HL-60 (cell line): Measurements from ENCODE around the gene SGIP1.

ENCODE experiments used
- DNase-seq, 2 experiments: peaks; one replicate each; pipeline ENCODE4 v3.0.0-alpha.2; 2010 to 2020; ENCODE audit warnings: low read depth in 1 of 2, low spot score in 1 of 2
- H3K27ac ChIP-seq: fragments of 250-450 bp; sonication (Bioruptor Pico); replicated peaks from 2 replicates; pipeline ENCODE4 v1.5.1; 2020; ENCODE audit warnings: mild to moderate bottlenecking, moderate library complexity
- H3K27me3 ChIP-seq: fragments of 250-450 bp; sonication (Bioruptor Pico); 2 replicates; pipeline ENCODE4 v1.5.1; 2021; ENCODE audit warnings: mild to moderate bottlenecking, moderate library complexity; ENCODE audit not compliant: insufficient read depth, poor library complexity, severe bottlenecking
- H3K4me3 ChIP-seq: replicated peaks from 2 replicates; pipeline ENCODE4 v1.5.1; 2011; ENCODE audit warnings: mild to moderate bottlenecking, control low read depth, low read length; ENCODE audit not compliant: insufficient read depth
- CTCF ChIP-seq: IDR thresholded peaks from one replicate; pipeline ENCODE4 v1.5.1; 2011; ENCODE audit warnings: low read length, control low read depth, inconsistent platforms; ENCODE audit not compliant: insufficient read depth
- GABPA ChIP-seq: IDR thresholded peaks from 2 replicates; pipeline ENCODE4 v1.6.1; 2012; ENCODE audit warnings: low read depth
- POLR2AphosphoS5 ChIP-seq: IDR thresholded peaks from 2 replicates; pipeline ENCODE4 v1.6.1; 2012; ENCODE audit warnings: low read depth
- REST ChIP-seq: IDR thresholded peaks from 2 replicates; pipeline ENCODE4 v1.6.1; 2012; ENCODE audit warnings: low read depth; ENCODE audit not compliant: insufficient replicate concordance
- SPI1 ChIP-seq: IDR thresholded peaks from 2 replicates; pipeline ENCODE4 v1.6.1; 2012; ENCODE audit warnings: low read depth, mild to moderate bottlenecking, borderline replicate concordance

The SGIP1 gene

GRCh38 chr1:66511118-66511517 lies 22.8 kb upstream of the SGIP1 start:
- H3K27ac ChIP-seq: no peak overlapping the region
- DNase-seq: no peak
- H3K27me3 ChIP-seq: peaks cover 5% of the 10 kb centered on the region
- TF ChIP-seq POLR2AphosphoS5: no peak
- TF ChIP-seq CTCF: no peak
- TF ChIP-seq SPI1: no peak
- TF ChIP-seq REST: no peak
- no peak for TF ChIP-seq GABPA
- no peak overlapping the region for H3K4me3 ChIP-seq

- DNase-seq: no peak
- no peak overlapping the region for H3K27ac ChIP-seq
- H3K4me3 ChIP-seq: no peak overlapping the region
- no peaks in the 10 kb centered on the region for H3K27me3 ChIP-seq
- TF ChIP-seq GABPA (no peak), CTCF (no peak), SPI1 (no peak), POLR2AphosphoS5 (no peak), REST (no peak)
These were observed 16.0 kb upstream of the SGIP1 start for GRCh38 chr1:66517959-66518358.

DNA sequence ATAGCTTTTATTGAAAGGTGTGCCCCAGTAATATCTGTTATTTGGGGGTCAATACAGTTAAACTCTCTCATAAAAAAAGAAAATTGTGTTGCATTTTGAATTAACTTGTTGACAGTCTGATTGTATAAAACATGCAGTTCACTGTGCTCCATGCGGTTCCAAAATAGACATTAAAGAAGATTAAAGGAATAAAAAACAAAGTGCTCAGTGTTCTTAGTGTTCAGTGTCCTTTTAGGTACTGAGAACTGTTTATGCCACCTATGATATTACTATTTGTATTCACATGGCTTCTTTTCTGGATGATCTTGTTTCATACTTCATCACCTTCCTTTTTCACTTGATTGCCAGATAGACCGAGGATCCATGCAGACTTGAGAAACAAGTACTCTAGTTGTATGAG lies 15.3 kb upstream of the SGIP1 start:
- Histone ChIP-seq H3K27me3 (no peaks in the 10 kb centered on the region), H3K4me3 (no peak overlapping the region), H3K27ac (no peak overlapping the region)
- no peak for TF ChIP-seq POLR2AphosphoS5
- no peak for TF ChIP-seq REST
- TF ChIP-seq CTCF: no peak
- no peak for TF ChIP-seq GABPA
- no peak for DNase-seq
